ENCODE measurements around the gene LRRC32. TPM values are rescaled to one million over a fixed set of nuclear protein-coding genes. Genes with fewer than 3 reads are reported as not detected.

LRRC32 gene
- polyA plus RNA-seq, 2 of the 4 experiments (the other 2 are of a cell fraction) = 0.25 to 0.62 TPM

DNA sequence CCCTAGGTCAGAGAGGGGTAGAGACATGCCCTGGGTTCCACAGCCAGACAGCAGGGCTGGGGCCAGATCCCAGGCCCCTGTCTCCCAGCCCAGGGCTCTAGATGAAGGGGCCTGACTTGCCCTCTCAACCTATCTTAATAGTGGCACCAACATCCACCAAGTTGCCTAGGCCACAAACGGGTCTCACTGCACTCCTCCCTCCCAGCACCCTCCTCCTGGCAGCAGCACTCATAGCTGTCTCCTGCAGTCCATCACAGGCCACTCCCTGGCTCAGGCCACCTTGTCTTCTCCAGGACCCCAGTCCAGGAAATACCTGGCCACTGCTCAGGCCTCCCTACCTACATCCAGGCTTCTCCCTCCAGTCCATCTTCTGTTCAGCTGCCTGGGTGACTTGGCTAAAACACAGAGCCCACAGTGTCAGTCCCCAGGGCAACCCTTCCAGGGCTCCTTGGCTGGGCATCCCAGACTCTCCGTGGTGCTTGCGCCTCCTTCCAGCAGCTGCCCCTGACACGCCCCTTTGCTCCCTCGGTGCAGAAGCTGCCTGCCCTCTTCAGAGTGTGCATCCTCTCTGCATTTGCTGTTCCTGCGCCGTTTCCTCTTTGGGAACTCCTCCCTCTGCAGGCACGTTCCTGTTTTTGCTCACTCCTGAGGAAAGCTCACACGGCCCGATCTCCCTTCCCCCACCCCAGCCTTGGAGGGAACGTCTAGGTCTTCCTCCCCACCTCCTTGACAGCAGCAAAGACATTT, 40.5 kb downstream of the LRRC32 start:
- no peak overlapping the region for H3K4me2 ChIP-seq
- H3K27ac ChIP-seq = no peak overlapping the region
- H3K9me3 ChIP-seq = peaks cover 11% of the 10 kb centered on the region; the same call in 2 of the 3 replicates
- DNase-seq (ENCODE audit: low read depth in 1 of 2, low spot score in 1 of 2) = no peak
- POLR2A ChIA-PET = no interaction called here
- peak in 1 of 2 experiments; percentile 21; a peak in 3 of 6 replicates for ATAC-seq
- H3K4me1 ChIP-seq = no peaks in the 10 kb centered on the region
- no peak for FAIRE-seq
- WGBS (ENCODE audit: missing lambda C conversion rate) = 71% methylated on average over 11 of the region's 11 CpGs
- CTCF ChIA-PET = interaction anchor here (0.9 to 1.5 kb wide), 2 partner anchors 31 to 290 kb away, joined by 4 to 5 read pairs; no protein-coding TSS in a partner anchor
- no peak overlapping the region for H3K4me3 ChIP-seq
- no peak for TF ChIP-seq HOXB5 (CRISPR knock-in tag; IDR thresholded peaks at IDR 0.05)
- TF ChIP-seq, protein P1, sequence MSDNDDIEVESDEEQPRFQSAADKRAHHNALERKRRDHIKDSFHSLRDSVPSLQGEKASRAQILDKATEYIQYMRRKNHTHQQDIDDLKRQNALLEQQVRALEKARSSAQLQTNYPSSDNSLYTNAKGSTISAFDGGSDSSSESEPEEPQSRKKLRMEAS (IDR thresholded peaks at IDR 0.05) = no peak

DNA sequence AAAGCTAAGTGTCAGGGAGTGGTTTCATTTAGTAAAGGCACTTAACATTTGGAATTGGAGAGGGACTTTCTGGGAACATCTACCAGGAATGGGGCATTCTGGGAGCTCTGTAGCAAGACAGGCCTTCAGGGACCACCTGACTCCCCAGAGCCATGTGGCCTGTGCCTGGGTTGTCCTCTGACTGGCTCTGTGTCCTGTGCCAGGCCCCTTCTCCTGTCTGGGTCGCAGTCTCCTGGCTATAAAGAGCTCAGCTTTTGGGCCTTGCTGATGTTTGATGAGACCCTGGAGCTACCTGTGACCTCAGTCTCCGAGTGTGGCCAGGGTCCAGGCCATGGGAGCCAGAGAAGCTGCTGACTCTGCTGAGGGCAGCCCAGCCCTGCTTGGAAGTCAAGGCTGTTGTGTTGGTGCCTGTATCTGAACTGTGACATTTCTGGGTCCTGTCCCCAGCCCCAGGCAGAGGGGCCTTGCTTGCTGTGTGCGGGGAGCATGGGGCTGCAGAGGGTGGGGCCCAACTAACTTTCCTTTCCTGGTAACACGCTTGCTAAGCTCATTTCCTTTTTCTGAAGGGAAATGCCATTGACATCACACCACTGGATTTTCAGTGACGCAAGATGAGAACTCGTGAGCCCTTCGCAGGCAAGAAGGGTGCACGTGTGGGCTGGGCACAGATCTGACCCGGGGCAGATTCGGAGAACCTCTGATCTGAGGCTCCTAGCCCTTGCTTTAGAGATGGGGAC, 41.3 kb downstream of the LRRC32 start:
- whole genome bisulfite sequencing (ENCODE audit: missing lambda C conversion rate) = 84% methylated on average over 10 of the region's 10 CpGs
- Histone ChIP-seq H3K9me3 (peaks cover 11% of the 10 kb centered on the region; the same call in 2 of the 3 replicates), H3K27ac (no peak overlapping the region), H3K4me1 (no peaks in the 10 kb centered on the region), H3K4me3 (no peak overlapping the region), H3K4me2 (no peak overlapping the region)
- TF ChIP-seq ZNF302 (CRISPR knock-in tag; IDR thresholded peaks at IDR 0.05) = no peak
- TF ChIP-seq HEYL (CRISPR knock-in tag; IDR thresholded peaks at IDR 0.05) = no peak
- TF ChIP-seq TP53 (CRISPR knock-in tag; IDR thresholded peaks at IDR 0.05) = no peak
- TF ChIP-seq, protein P1 (IDR thresholded peaks at IDR 0.05) = no peak
- TF ChIP-seq KDM5A (IDR thresholded peaks at IDR 0.05) = no peak
- TF ChIP-seq GATA3 (IDR thresholded peaks at IDR 0.05; ENCODE audit: borderline replicate concordance) = no peak
- no peak for TF ChIP-seq RARB (CRISPR knock-in tag; IDR thresholded peaks at IDR 0.05)
- CTCF ChIA-PET = interaction anchor here (0.9 to 1.5 kb wide), 2 partner anchors 30 to 291 kb away, joined by 4 to 5 read pairs; no protein-coding TSS in a partner anchor
- FAIRE-seq (no peak), DNase-seq (ENCODE audit: low read depth in 1 of 2, low spot score in 1 of 2) (no peak), ATAC-seq (peak; percentile 12 to 19; a peak in 1 of 6 replicates)
- POLR2A ChIA-PET = no interaction called here

DNA sequence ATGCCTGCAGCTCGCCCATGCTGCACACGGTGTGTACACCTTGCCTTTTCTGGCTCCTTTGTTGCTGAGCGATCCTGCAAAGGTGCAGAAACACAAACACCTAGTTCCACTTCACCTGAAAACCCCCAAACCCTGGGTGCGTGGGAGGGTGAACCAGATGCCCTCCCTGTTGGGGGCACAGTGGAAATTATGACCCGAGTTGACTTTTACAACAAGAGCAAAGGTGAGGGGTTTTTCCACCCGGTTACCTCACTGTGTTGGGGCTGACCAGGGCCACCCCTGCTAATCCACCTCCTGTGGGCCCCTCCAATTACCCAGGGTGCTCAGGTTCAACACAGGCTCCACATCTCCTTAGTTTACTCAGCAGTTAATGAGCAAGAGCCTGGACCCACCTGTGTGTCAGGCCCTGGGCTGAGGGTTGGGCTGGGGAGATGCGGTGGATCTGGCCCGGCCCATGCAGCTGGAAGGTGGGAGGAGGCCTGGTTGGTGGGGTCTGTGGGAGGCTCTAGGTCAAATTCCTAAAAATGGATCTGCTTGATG, 42.1 kb downstream of the LRRC32 start:
- Histone ChIP-seq H3K4me3 (no peak overlapping the region), H3K27ac (no peak overlapping the region), H3K4me2 (no peak overlapping the region), H3K4me1 (no peaks in the 10 kb centered on the region), H3K9me3 (peaks cover 11% of the 10 kb centered on the region; the same call in 2 of the 3 replicates)
- ATAC-seq = no peak
- FAIRE-seq = no peak
- no peak for TF ChIP-seq RFX5 (IDR thresholded peaks at IDR 0.05)
- TF ChIP-seq FOXS1 (CRISPR knock-in tag; IDR thresholded peaks at IDR 0.05) = no peak
- no peak for TF ChIP-seq ZFP36 (IDR thresholded peaks at IDR 0.05; ENCODE audit: borderline replicate concordance, partially characterized antibody)
- no peak for TF ChIP-seq GATA3 (IDR thresholded peaks at IDR 0.05; ENCODE audit: borderline replicate concordance)
- no peak for TF ChIP-seq KDM1A (IDR thresholded peaks at IDR 0.05; ENCODE audit: low read depth)
- TF ChIP-seq ZNF302 (CRISPR knock-in tag; IDR thresholded peaks at IDR 0.05) = no peak
- TF ChIP-seq, protein P2, sequence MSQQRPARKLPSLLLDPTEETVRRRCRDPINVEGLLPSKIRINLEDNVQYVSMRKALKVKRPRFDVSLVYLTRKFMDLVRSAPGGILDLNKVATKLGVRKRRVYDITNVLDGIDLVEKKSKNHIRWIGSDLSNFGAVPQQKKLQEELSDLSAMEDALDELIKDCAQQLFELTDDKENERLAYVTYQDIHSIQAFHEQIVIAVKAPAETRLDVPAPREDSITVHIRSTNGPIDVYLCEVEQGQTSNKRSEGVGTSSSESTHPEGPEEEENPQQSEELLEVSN (IDR thresholded peaks at IDR 0.05; ENCODE audit: borderline replicate concordance, low read depth) = no peak
- no peak for TF ChIP-seq CBX8 (IDR thresholded peaks at IDR 0.05)
- no peak for TF ChIP-seq EP300 (IDR thresholded peaks at IDR 0.05)
- no peak for TF ChIP-seq ZSCAN20 (CRISPR knock-in tag; IDR thresholded peaks at IDR 0.05)
- TF ChIP-seq MAFK (IDR thresholded peaks at IDR 0.05; ENCODE audit: partially characterized antibody) = no peak
- no peak for TF ChIP-seq MYC (IDR thresholded peaks at IDR 0.05; ENCODE audit: borderline replicate concordance, low read length)
- TF ChIP-seq RNF2 (IDR thresholded peaks at IDR 0.05; ENCODE audit: borderline replicate concordance, low read depth) = no peak
- CTCF ChIA-PET = interaction anchor here (1.5 kb wide), 1 partner anchor 30 kb away, joined by 5 read pairs; no protein-coding TSS in a partner anchor
- POLR2A ChIA-PET = no interaction called here
- DNase-seq (ENCODE audit: low read depth in 1 of 2, low spot score in 1 of 2) = no peak
- 82% methylated on average over 7 of the region's 8 CpGs for WGBS (ENCODE audit: missing lambda C conversion rate)

Measured in A549 (cell line).